Smooth muscle cell of the coronary artery (primary cell): ENCODE measurements around the gene NAPEPLD. TPM values are rescaled to one million over a fixed set of nuclear protein-coding genes. Genes with fewer than 3 reads are reported as not detected.

ENCODE experiments used
- total RNA-seq: library from RNA; depleted of rRNA; stranded (reverse); fragments of >200 nt; gene quantifications from 2 replicates; pipeline ENCODE4 v1.2.3, GENCODE V29; 2014; ENCODE audit warnings: low replicate concordance

The NAPEPLD gene
- 9.8 and 11.6 TPM in 2 replicates for total RNA-seq

GRCh38 chr7:103148994-103149807, at the start of gene NAPEPLD:
Gene NAPEPLD (minus strand): TSS chr7:103149099. CDS start chr7:103128776, 20,323 bp downstream.

GRCh38 chr7:103074519-103075336, 74.2 kb downstream of the NAPEPLD start, which contains the start of the genes ARMC10 and FBXL13:
Gene ARMC10 (plus strand): TSS chr7:103075140. CDS start chr7:103075273, 133 bp downstream.
Gene FBXL13 (minus strand): TSS chr7:103074796.

Other genes starting within 250 kb of the NAPEPLD start
- gene LRRC17, start 236.1 kb downstream of the NAPEPLD start, total RNA-seq = 39.7 and 84.9 TPM in 2 replicates
- gene FBXL13, start 74.3 kb downstream of the NAPEPLD start, total RNA-seq = 1.6 and 9.2 TPM in 2 replicates
- 25.2 and 35.1 TPM in 2 replicates for gene ARMC10, start 74.0 kb downstream of the NAPEPLD start, total RNA-seq
- gene PMPCB, start 148.3 kb upstream of the NAPEPLD start, total RNA-seq = 42.7 and 51.4 TPM in 2 replicates
- gene DNAJC2, start 195.7 kb upstream of the NAPEPLD start, total RNA-seq = 8.3 and 17.1 TPM in 2 replicates
- 191 and 215 TPM in 2 replicates for gene PSMC2, start 198.5 kb upstream of the NAPEPLD start, total RNA-seq